ENCODE data around the gene GLRX3.

Gene GLRX3

GRCh38 chr10:130220251-130221185 is 84.3 kb downstream of the GLRX3 start:
- no peaks in the 10 kb centered on the region for H3K4me1 Mint-ChIP-seq (ENCODE audit: low read depth)
- no peaks in the 10 kb centered on the region for H3K27me3 Mint-ChIP-seq
- H3K36me3 Mint-ChIP-seq (ENCODE audit: low read depth) = no peaks in the 10 kb centered on the region
- H3K4me3 Mint-ChIP-seq = no peak overlapping the region
- no peak for DNase-seq
- H3K27ac Mint-ChIP-seq = no peak overlapping the region
- H3K9me3 Mint-ChIP-seq = no peaks in the 10 kb centered on the region

- no peaks in the 10 kb centered on the region for H3K36me3 Mint-ChIP-seq (ENCODE audit: low read depth)
These were observed 85.5 kb downstream of the GLRX3 start for GRCh38 chr10:130221456-130222375.

GRCh38 chr10:130222381-130222780 is 86.2 kb downstream of the GLRX3 start:
- DNase-seq = no peak
- H3K36me3 Mint-ChIP-seq (ENCODE audit: low read depth) = peaks cover under 1% of the 10 kb centered on the region
- no peaks in the 10 kb centered on the region for H3K27me3 Mint-ChIP-seq
- no peaks in the 10 kb centered on the region for H3K4me1 Mint-ChIP-seq (ENCODE audit: low read depth)
- H3K9me3 Mint-ChIP-seq = peaks cover 4% of the 10 kb centered on the region
- no peak overlapping the region for H3K27ac Mint-ChIP-seq
- H3K4me3 Mint-ChIP-seq = no peak overlapping the region

More at GRCh38 chr10:130221456-130222375, 85.5 kb downstream of the GLRX3 start:
- Mint-ChIP-seq H3K9me3 (no peaks in the 10 kb centered on the region), H3K4me1 (ENCODE audit: low read depth) (no peaks in the 10 kb centered on the region), H3K4me3 (no peak overlapping the region), H3K27me3 (no peaks in the 10 kb centered on the region), H3K27ac (no peak overlapping the region)
- no peak for DNase-seq

GRCh38 chr10:130224228-130224627 is 88.0 kb downstream of the GLRX3 start:
- Mint-ChIP-seq H3K27ac (no peak overlapping the region), H3K36me3 (ENCODE audit: low read depth) (peaks cover 11% of the 10 kb centered on the region)

GRCh38 chr10:130226012-130226411 is 89.8 kb downstream of the GLRX3 start:
- Mint-ChIP-seq H3K4me1 (ENCODE audit: low read depth) (no peaks in the 10 kb centered on the region), H3K27me3 (no peaks in the 10 kb centered on the region), H3K9me3 (peaks cover 15% of the 10 kb centered on the region), H3K27ac (no peak overlapping the region), H3K36me3 (ENCODE audit: low read depth) (peaks cover 11% of the 10 kb centered on the region), H3K4me3 (no peak overlapping the region)
- no peak for DNase-seq

More at GRCh38 chr10:130224228-130224627, 88.0 kb downstream of the GLRX3 start:
- peaks cover 15% of the 10 kb centered on the region for H3K9me3 Mint-ChIP-seq
- DNase-seq = no peak
- no peaks in the 10 kb centered on the region for H3K27me3 Mint-ChIP-seq
- H3K4me3 Mint-ChIP-seq = no peak overlapping the region
- no peaks in the 10 kb centered on the region for H3K4me1 Mint-ChIP-seq (ENCODE audit: low read depth)

- H3K36me3 Mint-ChIP-seq (ENCODE audit: low read depth) = peaks cover 11% of the 10 kb centered on the region
- DNase-seq = no peak
- H3K27me3 Mint-ChIP-seq = no peaks in the 10 kb centered on the region
- H3K4me3 Mint-ChIP-seq = no peak overlapping the region
- H3K27ac Mint-ChIP-seq = no peak overlapping the region
- no peaks in the 10 kb centered on the region for H3K4me1 Mint-ChIP-seq (ENCODE audit: low read depth)
- peaks cover 15% of the 10 kb centered on the region for H3K9me3 Mint-ChIP-seq
These were observed 91.7 kb downstream of the GLRX3 start for GRCh38 chr10:130227883-130228282.
